ENCODE results near the gene OAS2. TPM values are rescaled to one million over a fixed set of nuclear protein-coding genes. Genes with fewer than 3 reads are reported as not detected.

OAS2 gene
- total RNA-seq, 2 donors from 2014 or later, result 6.0 to 6.8 TPM

GRCh38 chr12:112971248-112971647, 7.1 kb upstream of the OAS2 start:
- Histone ChIP-seq H3K27ac (no peak overlapping the region), H3K4me1 (peaks cover 0 to 9% of the 10 kb centered on the region in 2 donors), H3K9me3 (no peaks in the 10 kb centered on the region), H3K27me3 (no peaks in the 10 kb centered on the region), H3K4me3 (no peak overlapping the region), H3K36me3 (no peaks in the 10 kb centered on the region)
- no peak for TF ChIP-seq CTCF (IDR thresholded peaks at IDR 0.05)
- no peak for DNase-seq (ENCODE audit: low spot score)

GRCh38 chr12:112973011-112973735, 5.1 kb upstream of the OAS2 start:
- no peaks in the 10 kb centered on the region for H3K9me3 ChIP-seq
- no peak overlapping the region for H3K4me3 ChIP-seq
- no peak for DNase-seq (ENCODE audit: low spot score)
- no peak for TF ChIP-seq CTCF (IDR thresholded peaks at IDR 0.05)
- H3K4me1 ChIP-seq, result peaks cover 0 to 14% of the 10 kb centered on the region in 2 donors
- H3K27me3 ChIP-seq, result no peaks in the 10 kb centered on the region
- no peaks in the 10 kb centered on the region for H3K36me3 ChIP-seq
- no peak overlapping the region for H3K27ac ChIP-seq

- Histone ChIP-seq H3K36me3 (no peaks in the 10 kb centered on the region), H3K27me3 (no peaks in the 10 kb centered on the region), H3K9me3 (no peaks in the 10 kb centered on the region), H3K4me3 (no peak overlapping the region), H3K4me1 (peaks cover 0 to 14% of the 10 kb centered on the region in 2 donors), H3K27ac (no peak overlapping the region)
- TF ChIP-seq CTCF (IDR thresholded peaks at IDR 0.05), result no peak
- no peak for DNase-seq (ENCODE audit: low spot score)
These were observed 4.5 kb upstream of the OAS2 start for GRCh38 chr12:112973818-112974231.

- no peak for DNase-seq (ENCODE audit: low spot score)
- no peak overlapping the region for H3K27ac ChIP-seq
- H3K4me3 ChIP-seq, result no peak overlapping the region
- H3K27me3 ChIP-seq, result no peaks in the 10 kb centered on the region
- peaks cover 0 to 20% of the 10 kb centered on the region in 2 donors for H3K4me1 ChIP-seq
- no peaks in the 10 kb centered on the region for H3K9me3 ChIP-seq
- TF ChIP-seq CTCF (IDR thresholded peaks at IDR 0.05), result no peak
- no peaks in the 10 kb centered on the region for H3K36me3 ChIP-seq
These were observed 3.4 kb upstream of the OAS2 start for GRCh38 chr12:112974904-112975303.

GRCh38 chr12:112977139-112977538, 1.2 kb upstream of the OAS2 start:
- no peak for TF ChIP-seq CTCF (IDR thresholded peaks at IDR 0.05)
- Histone ChIP-seq H3K9me3 (peaks cover 0 to 5% of the 10 kb centered on the region in 2 donors), H3K4me3 (no peak overlapping the region), H3K27me3 (no peaks in the 10 kb centered on the region), H3K36me3 (no peaks in the 10 kb centered on the region), H3K4me1 (peaks cover 0 to 13% of the 10 kb centered on the region in 2 donors), H3K27ac (peak overlapping the region in 1 of 2 donors; percentile 81)
- DNase-seq (ENCODE audit: low spot score), result no peak

- no peak for DNase-seq (ENCODE audit: low spot score)
- H3K4me3 ChIP-seq, result peak overlapping the region; percentile 39 to 57
These were observed 678 bp upstream of the OAS2 start for GRCh38 chr12:112977641-112978040.

More at GRCh38 chr12:112977641-112978040, 678 bp upstream of the OAS2 start:
- Histone ChIP-seq H3K9me3 (peaks cover 0 to 10% of the 10 kb centered on the region in 2 donors), H3K27me3 (no peaks in the 10 kb centered on the region), H3K36me3 (no peaks in the 10 kb centered on the region), H3K27ac (peak overlapping the region; percentile 81 to 82), H3K4me1 (peaks cover 0 to 13% of the 10 kb centered on the region in 2 donors)
- no peak for TF ChIP-seq CTCF (IDR thresholded peaks at IDR 0.05)
